OCI-LY3 (cell line): ENCODE data around the gene SERINC2.

Experiments used
- H2AFZ ChIP-seq: fragments of 200-600, 300-600 bp; shearing (Covaris generic); 2 replicates; pipeline ENCODE4 v1.6.0; 2014; ENCODE audit warnings: antibody characterized with exemption, low read depth, low read length
- H3K27ac ChIP-seq: fragments of 200-600, 300-600 bp; sonication (generic); 2 replicates; pipeline ENCODE4 v1.5.1; 2014; ENCODE audit warnings: mild to moderate bottlenecking, low read length, moderate library complexity, mixed read lengths
- H3K27me3 ChIP-seq: fragments of 200-600, 300-600 bp; sonication (generic); 2 replicates; pipeline ENCODE4 v1.6.1; 2014; ENCODE audit warnings: low read depth, low read length, mixed read lengths
- H3K36me3 ChIP-seq: fragments of 200-600, 300-600 bp; sonication (generic); replicated peaks from 2 replicates; pipeline ENCODE3; 2014; ENCODE audit warnings: low read depth, low read length, mixed read lengths
- H3K4me1 ChIP-seq: fragments of 300-600, 200-600 bp; sonication (generic); 2 replicates; pipeline ENCODE4 v1.6.1; 2014; ENCODE audit warnings: low read length, mixed read lengths
- H3K4me2 ChIP-seq: fragments of 200-600, 300-600 bp; sonication (generic); 2 replicates; pipeline ENCODE4 v1.6.1; 2014; ENCODE audit warnings: low read length, mixed read lengths
- H3K4me3 ChIP-seq: fragments of 300-600, 200-600 bp; sonication (generic); 2 replicates; pipeline ENCODE4 v1.5.1; 2014; ENCODE audit warnings: antibody characterized with exemption, mild to moderate bottlenecking, low read length, moderate library complexity
- H3K79me2 ChIP-seq: fragments of 300-600, 200-600 bp; shearing (Covaris generic); 2 replicates; pipeline ENCODE4 v1.6.1; 2014; ENCODE audit warnings: mild to moderate bottlenecking, low read length, mixed read lengths
- H3K9ac ChIP-seq: fragments of 300-600, 200-600 bp; shearing (Covaris generic); 2 replicates; pipeline ENCODE4 v1.6.0; 2014; ENCODE audit warnings: mild to moderate bottlenecking, low read length, moderate library complexity
- H3K9me3 ChIP-seq: fragments of 200-600, 300-600 bp; shearing (Covaris generic); 2 replicates; pipeline ENCODE4 v1.6.1; 2014; ENCODE audit warnings: low read length, mixed read lengths; ENCODE audit not compliant: insufficient read depth
- H4K20me1 ChIP-seq: fragments of 200-600, 300-600 bp; sonication (generic); 2 replicates; pipeline ENCODE4 v1.6.1; 2016; ENCODE audit warnings: low read length, mixed read lengths; ENCODE audit not compliant: insufficient read depth
- EZH2phosphoT487 ChIP-seq: fragments of 200-600 bp; shearing (Covaris generic); IDR thresholded peaks from 2 replicates; pipeline ENCODE4 v1.6.1; 2018; ENCODE audit warnings: antibody characterized with exemption, mixed run types, low read depth
- TF ChIP-seq, protein P1 (sequence below): fragments of 200-600, 300-600 bp; sonication (generic); IDR thresholded peaks from 2 replicates; pipeline ENCODE4 v1.5.1; 2014; ENCODE audit warnings: antibody characterized with exemption, low read length, low read depth

SERINC2 gene

DNA sequence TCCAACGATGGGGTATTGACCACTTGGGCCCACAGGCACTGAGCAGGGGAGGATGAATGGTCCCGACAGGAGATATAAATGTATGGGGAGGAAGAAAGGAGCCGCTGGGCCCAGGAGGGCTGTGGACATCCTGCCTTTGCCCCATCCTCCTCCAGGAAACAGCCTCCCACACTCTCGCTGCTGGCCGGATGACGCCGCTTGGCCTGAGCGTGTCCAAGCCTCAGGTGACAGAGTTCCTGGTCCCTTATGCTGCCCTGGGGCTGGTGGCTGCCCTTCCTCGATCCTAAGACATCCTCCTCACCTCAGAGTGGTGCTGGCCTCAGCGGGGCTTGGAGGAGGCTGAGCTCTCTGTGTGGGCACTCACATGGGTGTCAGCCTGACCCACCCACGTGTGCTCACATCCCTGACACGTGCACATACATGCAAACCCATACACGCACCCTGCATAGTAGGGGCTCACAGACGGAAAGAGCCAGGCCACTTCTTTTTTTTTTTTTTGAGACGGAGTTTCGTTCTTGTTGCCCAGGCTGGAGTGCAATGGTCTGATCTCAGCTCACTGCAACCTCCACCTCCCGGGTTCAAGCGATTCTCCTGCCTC lies 5.9 kb upstream of the SERINC2 start:
- Histone ChIP-seq H4K20me1 (no peaks in the 10 kb centered on the region), H3K9me3 (no peaks in the 10 kb centered on the region), H3K4me3 (no peak overlapping the region), H3K4me1 (no peaks in the 10 kb centered on the region), H3K27ac (no peak overlapping the region), H3K27me3 (peaks cover under 1% of the 10 kb centered on the region; the same call in 1 of the 2 replicates), H3K9ac (no peak overlapping the region), H2AFZ (no peak overlapping the region), H3K4me2 (no peak overlapping the region), H3K79me2 (no peaks in the 10 kb centered on the region), H3K36me3 (no peaks in the 10 kb centered on the region)
- TF ChIP-seq, protein P1, sequence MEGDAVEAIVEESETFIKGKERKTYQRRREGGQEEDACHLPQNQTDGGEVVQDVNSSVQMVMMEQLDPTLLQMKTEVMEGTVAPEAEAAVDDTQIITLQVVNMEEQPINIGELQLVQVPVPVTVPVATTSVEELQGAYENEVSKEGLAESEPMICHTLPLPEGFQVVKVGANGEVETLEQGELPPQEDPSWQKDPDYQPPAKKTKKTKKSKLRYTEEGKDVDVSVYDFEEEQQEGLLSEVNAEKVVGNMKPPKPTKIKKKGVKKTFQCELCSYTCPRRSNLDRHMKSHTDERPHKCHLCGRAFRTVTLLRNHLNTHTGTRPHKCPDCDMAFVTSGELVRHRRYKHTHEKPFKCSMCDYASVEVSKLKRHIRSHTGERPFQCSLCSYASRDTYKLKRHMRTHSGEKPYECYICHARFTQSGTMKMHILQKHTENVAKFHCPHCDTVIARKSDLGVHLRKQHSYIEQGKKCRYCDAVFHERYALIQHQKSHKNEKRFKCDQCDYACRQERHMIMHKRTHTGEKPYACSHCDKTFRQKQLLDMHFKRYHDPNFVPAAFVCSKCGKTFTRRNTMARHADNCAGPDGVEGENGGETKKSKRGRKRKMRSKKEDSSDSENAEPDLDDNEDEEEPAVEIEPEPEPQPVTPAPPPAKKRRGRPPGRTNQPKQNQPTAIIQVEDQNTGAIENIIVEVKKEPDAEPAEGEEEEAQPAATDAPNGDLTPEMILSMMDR: no peak
- no peak for TF ChIP-seq EZH2phosphoT487

DNA sequence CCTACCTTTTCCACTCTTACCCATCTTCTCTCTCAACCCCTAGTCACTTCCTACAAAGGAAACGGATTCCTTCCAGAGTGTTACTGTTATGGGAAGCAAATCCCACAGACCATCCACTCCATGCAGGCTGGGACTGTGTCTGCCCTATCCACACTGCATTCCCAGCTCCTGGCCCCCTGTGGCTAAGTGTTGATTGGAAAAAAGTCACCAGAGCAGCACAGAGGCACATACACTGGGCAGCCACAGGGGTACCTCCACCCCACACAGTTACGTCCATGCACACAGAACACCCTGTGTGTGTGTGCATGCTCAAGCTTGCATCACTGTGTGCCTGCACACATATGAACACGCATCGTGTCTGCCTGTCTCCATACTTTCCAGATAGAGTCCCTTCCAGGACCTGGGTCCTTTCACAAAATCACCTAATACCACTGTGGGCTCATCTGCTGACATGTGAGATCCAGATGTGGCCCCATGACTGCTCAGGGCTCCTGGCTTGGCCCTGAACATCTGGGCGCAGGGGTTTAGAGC lies 4.2 kb upstream of the SERINC2 start:
- Histone ChIP-seq H3K27me3 (peaks cover 8% of the 10 kb centered on the region), H3K4me2 (no peak overlapping the region), H3K9me3 (no peaks in the 10 kb centered on the region), H3K36me3 (no peaks in the 10 kb centered on the region), H3K9ac (no peak overlapping the region), H2AFZ (no peak overlapping the region), H3K27ac (no peak overlapping the region), H4K20me1 (no peaks in the 10 kb centered on the region), H3K4me1 (no peaks in the 10 kb centered on the region), H3K79me2 (no peaks in the 10 kb centered on the region), H3K4me3 (no peak overlapping the region)
- TF ChIP-seq EZH2phosphoT487: no peak
- TF ChIP-seq, protein P1: no peak

DNA sequence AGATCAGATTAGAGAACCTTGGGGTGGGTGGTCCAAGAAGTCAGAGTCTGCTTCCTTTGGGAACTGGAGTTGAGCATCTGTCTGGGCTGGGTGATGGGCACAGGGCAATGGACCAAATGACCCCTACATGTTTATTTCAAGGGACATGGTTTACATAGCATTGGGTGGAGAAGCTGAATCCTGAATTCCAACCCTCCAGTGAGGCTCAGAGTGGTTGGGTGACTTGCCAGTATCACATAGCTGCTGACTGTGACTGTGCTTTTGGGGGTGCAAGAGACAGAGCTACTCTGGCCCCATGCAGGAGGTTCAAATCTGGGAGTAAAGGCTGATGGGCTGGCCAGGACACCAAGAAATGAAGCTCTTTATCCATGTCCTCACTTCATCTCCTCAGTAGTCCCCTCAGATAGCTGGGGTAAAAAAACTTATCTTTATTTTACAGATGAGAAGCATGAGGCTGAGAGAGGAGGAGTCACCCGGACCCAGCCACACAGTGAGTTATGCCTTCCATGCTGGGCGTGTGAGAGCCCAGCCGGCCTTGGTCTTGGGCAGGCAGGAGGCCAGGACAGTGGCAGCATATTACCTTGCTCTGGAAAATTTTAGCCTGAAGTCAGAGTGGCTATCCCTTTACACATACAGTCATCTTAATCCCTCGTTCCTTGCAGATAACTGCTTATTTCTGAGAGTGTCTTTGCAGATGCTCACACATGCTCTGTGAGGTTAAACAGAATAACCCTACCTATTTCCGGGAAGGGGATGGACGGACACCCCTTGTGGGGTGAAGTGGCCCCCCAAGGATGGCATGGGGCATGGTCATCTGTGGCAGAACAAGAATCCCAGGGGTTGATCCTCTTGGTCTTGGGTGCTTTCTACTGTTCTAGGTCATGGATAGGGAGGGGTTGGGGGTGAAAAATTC lies 2.8 kb upstream of the SERINC2 start:
- H3K4me3 ChIP-seq: no peak overlapping the region
- no peaks in the 10 kb centered on the region for H4K20me1 ChIP-seq
- H3K4me2 ChIP-seq: no peak overlapping the region
- peaks cover 8% of the 10 kb centered on the region for H3K27me3 ChIP-seq
- H2AFZ ChIP-seq: no peak overlapping the region
- H3K9me3 ChIP-seq: no peaks in the 10 kb centered on the region
- H3K9ac ChIP-seq: no peak overlapping the region
- no peaks in the 10 kb centered on the region for H3K79me2 ChIP-seq
- no peak overlapping the region for H3K27ac ChIP-seq
- TF ChIP-seq, protein P1: no peak
- no peak for TF ChIP-seq EZH2phosphoT487
- H3K4me1 ChIP-seq: no peaks in the 10 kb centered on the region
- no peaks in the 10 kb centered on the region for H3K36me3 ChIP-seq

DNA sequence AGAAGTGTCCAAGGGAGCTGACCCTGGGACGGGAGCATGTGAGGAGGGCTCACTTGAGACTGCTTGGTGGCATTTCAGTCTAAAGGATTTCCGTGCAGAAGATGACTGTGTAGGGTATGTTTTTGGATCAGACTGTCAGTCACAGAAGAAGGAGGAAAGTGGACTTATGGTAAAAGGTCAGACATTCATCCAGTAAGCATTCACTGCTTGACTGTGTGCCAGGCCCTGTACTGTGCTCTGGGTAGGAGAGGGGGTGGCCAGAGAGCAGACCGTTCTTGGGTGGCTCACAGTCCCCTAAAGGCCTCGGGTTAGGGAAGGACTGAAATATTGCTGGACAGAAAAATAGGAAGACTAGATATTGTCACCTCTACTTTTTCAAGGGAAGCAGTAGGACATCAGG lies 2.1 kb upstream of the SERINC2 start:
- Histone ChIP-seq H2AFZ (no peak overlapping the region), H3K36me3 (no peaks in the 10 kb centered on the region), H3K79me2 (no peaks in the 10 kb centered on the region), H3K27ac (no peak overlapping the region), H3K9me3 (no peaks in the 10 kb centered on the region), H3K4me2 (no peak overlapping the region), H3K27me3 (peaks cover 8% of the 10 kb centered on the region), H4K20me1 (no peaks in the 10 kb centered on the region), H3K4me3 (no peak overlapping the region), H3K4me1 (no peaks in the 10 kb centered on the region), H3K9ac (no peak overlapping the region)
- TF ChIP-seq EZH2phosphoT487: no peak
- TF ChIP-seq, protein P1: no peak
